ENCODE measurements around the gene NCR3LG1.

The NCR3LG1 gene

GRCh38 chr11:17403980-17404759 lies 52.6 kb downstream of the NCR3LG1 start:
- TF ChIP-seq CTCF (IDR thresholded peaks at IDR 0.05; ENCODE audit: borderline replicate concordance, insufficient read depth, low read depth, low read length), result no peak
- no peak overlapping the region for H3K4me3 ChIP-seq (ENCODE audit: low read depth, low read length)

GRCh38 chr11:17405232-17406005 lies 53.8 kb downstream of the NCR3LG1 start:
- no peak for TF ChIP-seq CTCF (IDR thresholded peaks at IDR 0.05; ENCODE audit: borderline replicate concordance, insufficient read depth, low read depth, low read length)
- H3K4me3 ChIP-seq (ENCODE audit: low read depth, low read length), result no peak overlapping the region

- no peak overlapping the region for H3K4me3 ChIP-seq (ENCODE audit: low read depth, low read length)
- no peak for TF ChIP-seq CTCF (IDR thresholded peaks at IDR 0.05; ENCODE audit: borderline replicate concordance, insufficient read depth, low read depth, low read length)
Observed at GRCh38 chr11:17406082-17406817, 54.6 kb downstream of the NCR3LG1 start.

- no peak for TF ChIP-seq CTCF (IDR thresholded peaks at IDR 0.05; ENCODE audit: borderline replicate concordance, insufficient read depth, low read depth, low read length)
Observed at GRCh38 chr11:17406818-17407149, 55.2 kb downstream of the NCR3LG1 start.

GRCh38 chr11:17407575-17407974 lies 56.0 kb downstream of the NCR3LG1 start:
- no peak for TF ChIP-seq CTCF (IDR thresholded peaks at IDR 0.05; ENCODE audit: borderline replicate concordance, insufficient read depth, low read depth, low read length)
- no peak overlapping the region for H3K4me3 ChIP-seq (ENCODE audit: low read depth, low read length)

More at GRCh38 chr11:17406818-17407149, 55.2 kb downstream of the NCR3LG1 start:
- no peak overlapping the region for H3K4me3 ChIP-seq (ENCODE audit: low read depth, low read length)

GRCh38 chr11:17408026-17408425 lies 56.4 kb downstream of the NCR3LG1 start:
- H3K4me3 ChIP-seq (ENCODE audit: low read depth, low read length), result no peak overlapping the region
- TF ChIP-seq CTCF (IDR thresholded peaks at IDR 0.05; ENCODE audit: borderline replicate concordance, insufficient read depth, low read depth, low read length), result no peak
